Fibroblast of the aortic adventitia (primary cell): ENCODE measurements around the gene NOM1. TPM values are rescaled to one million over a fixed set of nuclear protein-coding genes. Genes with fewer than 3 reads are reported as not detected.

Experiments
- DNase-seq: peaks from one replicate; pipeline ENCODE4 v3.0.0-alpha.2; 2010; ENCODE audit warnings: low read depth
- H3K4me3 ChIP-seq: 2 replicates; pipeline ENCODE4 v1.5.1; 2011; ENCODE audit warnings: low read depth, mild to moderate bottlenecking, control low read depth, low read length, moderate library complexity
- CTCF ChIP-seq: IDR thresholded peaks from 2 replicates; pipeline ENCODE4 v1.5.1; 2011; ENCODE audit warnings: mild to moderate bottlenecking, low read length, control low read depth, inconsistent platforms; ENCODE audit not compliant: insufficient read depth
- total RNA-seq: library from RNA; depleted of rRNA; stranded (reverse); fragments of >200 nt; gene quantifications from 2 replicates; pipeline ENCODE4 v1.2.3, GENCODE V29; 2012; ENCODE audit warnings: low replicate concordance

NOM1 gene
- total RNA-seq, 1 donor, result 10.8 TPM

- no peak overlapping the region for H3K4me3 ChIP-seq
- no peak for DNase-seq
- no peak for TF ChIP-seq CTCF
Measured at GRCh38 chr7:157020514-157021070, 71.1 kb downstream of the NOM1 start.

GRCh38 chr7:157021071-157021870, 71.8 kb downstream of the NOM1 start:
- no peak for DNase-seq
- TF ChIP-seq CTCF, result no peak
- no peak overlapping the region for H3K4me3 ChIP-seq

GRCh38 chr7:157021871-157022680, 72.6 kb downstream of the NOM1 start:
- no peak for TF ChIP-seq CTCF
- DNase-seq, result no peak

More at GRCh38 chr7:157021871-157022680, 72.6 kb downstream of the NOM1 start:
- no peak overlapping the region for H3K4me3 ChIP-seq

Other genes starting within 250 kb of the NOM1 start
- gene LMBR1, start 56.5 kb upstream of the NOM1 start, total RNA-seq, result 45.3 and 63.2 TPM in 2 replicates
- gene MNX1, start 61.0 kb downstream of the NOM1 start, total RNA-seq, result not detected in 2 replicates
- 56.6 and 81.3 TPM in 2 replicates for gene UBE3C, start 189.2 kb downstream of the NOM1 start, total RNA-seq